Suprapubic skin (tissue), 4 donors: ENCODE data around the gene MINAR1.

ENCODE experiments used
- EP300 ChIP-seq: sonication (generic); formaldehyde crosslinking; IDR thresholded peaks from one replicate; pipeline ENCODE4 v1.6.1; 2017; ENCODE audit warnings: antibody characterized with exemption
- POLR2A ChIP-seq, 2 donors: fragments of 450-650 bp; IDR thresholded peaks; one replicate each; pipeline ENCODE4 v1.6.1; 2017; ENCODE audit warnings: antibody characterized with exemption in 2 of 2, mild to moderate bottlenecking in 2 of 2, moderate library complexity in 2 of 2
- POLR2AphosphoS5 ChIP-seq, 3 donors: sonication (generic); formaldehyde crosslinking; IDR thresholded peaks; one replicate each; pipeline ENCODE4 v1.6.1; 2017; ENCODE audit warnings: antibody characterized with exemption in 3 of 3
- TF ChIP-seq, protein P1 (sequence below), 2 donors: fragments of 200-600 bp in 1 of 2; fragments of 450-650 bp in 1 of 2; sonication (generic) in 1 of 2; IDR thresholded peaks; one replicate each; pipeline ENCODE4 v1.5.1; 2016 to 2019; ENCODE audit warnings: antibody characterized with exemption in 2 of 2, mild to moderate bottlenecking in 1 of 2, moderate library complexity in 1 of 2

DNA sequence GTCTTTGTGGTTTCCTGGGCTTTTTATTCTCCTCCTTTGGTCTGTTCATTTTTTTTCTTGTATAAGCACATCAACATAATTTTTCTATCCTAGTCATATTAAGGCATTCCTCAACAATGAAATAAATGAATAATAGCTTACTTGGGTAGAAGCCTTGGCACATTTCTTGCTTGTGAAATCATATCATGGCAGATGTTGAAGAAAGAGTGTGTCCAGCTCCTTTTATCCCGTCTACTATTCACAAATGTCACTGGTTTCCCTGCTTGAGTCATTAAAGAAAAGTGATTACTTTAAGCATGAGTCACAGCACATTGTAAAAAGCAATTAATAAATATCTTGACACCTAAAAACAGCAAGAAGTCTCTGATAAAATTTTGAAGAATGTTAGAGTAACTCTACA, 42.1 kb downstream of the MINAR1 start:
- TF ChIP-seq, protein P1, sequence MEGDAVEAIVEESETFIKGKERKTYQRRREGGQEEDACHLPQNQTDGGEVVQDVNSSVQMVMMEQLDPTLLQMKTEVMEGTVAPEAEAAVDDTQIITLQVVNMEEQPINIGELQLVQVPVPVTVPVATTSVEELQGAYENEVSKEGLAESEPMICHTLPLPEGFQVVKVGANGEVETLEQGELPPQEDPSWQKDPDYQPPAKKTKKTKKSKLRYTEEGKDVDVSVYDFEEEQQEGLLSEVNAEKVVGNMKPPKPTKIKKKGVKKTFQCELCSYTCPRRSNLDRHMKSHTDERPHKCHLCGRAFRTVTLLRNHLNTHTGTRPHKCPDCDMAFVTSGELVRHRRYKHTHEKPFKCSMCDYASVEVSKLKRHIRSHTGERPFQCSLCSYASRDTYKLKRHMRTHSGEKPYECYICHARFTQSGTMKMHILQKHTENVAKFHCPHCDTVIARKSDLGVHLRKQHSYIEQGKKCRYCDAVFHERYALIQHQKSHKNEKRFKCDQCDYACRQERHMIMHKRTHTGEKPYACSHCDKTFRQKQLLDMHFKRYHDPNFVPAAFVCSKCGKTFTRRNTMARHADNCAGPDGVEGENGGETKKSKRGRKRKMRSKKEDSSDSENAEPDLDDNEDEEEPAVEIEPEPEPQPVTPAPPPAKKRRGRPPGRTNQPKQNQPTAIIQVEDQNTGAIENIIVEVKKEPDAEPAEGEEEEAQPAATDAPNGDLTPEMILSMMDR (IDR thresholded peaks at IDR 0.05) = no peak
- TF ChIP-seq POLR2A (IDR thresholded peaks at IDR 0.05) (no peak), POLR2AphosphoS5 (IDR thresholded peaks at IDR 0.05) (no peak), EP300 (no peak)
